GM18861 (cell line): ENCODE results near the gene C2CD5.
A peak's percentile ranks its signal among the peaks of the same experiment; 100 is the strongest.

Experiments
- ATAC-seq: cut with Tn5 transposase; IDR thresholded peaks from one replicate; pipeline ENCODE4 v1.9.1; 2021; ENCODE audit not compliant: unreplicated experiment

Gene C2CD5

DNA sequence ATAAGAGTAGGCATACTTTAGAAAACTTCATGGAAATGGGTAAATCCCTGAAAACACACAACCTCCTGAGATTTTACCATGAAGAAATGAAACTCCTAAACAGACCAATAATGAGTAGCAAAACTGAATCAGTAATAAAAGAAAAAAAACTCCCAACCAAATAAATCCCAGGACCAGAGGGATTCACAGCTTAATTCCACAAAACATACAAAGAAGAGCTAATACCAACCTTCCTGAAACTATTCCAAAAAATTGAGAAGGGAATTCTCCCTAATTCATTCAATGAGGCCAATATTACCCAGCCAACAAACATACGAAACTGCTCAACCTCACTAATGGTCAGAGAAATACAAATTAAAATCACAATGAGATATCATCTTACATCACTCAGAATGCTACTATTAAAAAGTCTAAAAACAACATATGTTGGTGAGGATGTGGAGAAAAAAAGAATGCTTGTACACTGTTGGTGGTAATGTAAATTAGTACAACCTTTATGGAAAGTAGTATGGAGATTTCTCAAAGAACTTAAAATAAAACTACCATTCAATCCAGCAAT, 112.6 kb downstream of the C2CD5 start:
- ATAC-seq = no peak

DNA sequence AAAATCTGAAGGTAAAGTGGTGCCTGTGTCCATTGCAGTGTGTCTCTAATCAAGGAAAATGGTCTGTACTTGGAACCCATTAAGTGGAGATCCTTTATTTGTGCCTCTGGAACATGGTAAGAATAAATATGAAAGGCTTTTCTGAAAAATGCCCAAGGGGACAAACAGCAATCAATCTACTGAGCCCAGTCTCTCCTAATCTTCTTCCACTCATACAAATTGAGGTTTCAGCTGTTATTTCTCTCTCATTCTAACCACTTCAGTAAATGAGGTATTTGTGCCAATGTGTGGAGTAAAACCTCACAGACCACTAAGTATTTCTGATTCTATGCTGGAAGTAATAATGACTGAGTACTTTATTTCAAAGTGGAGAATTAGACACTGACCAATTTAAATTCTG, 127.5 kb downstream of the C2CD5 start:
- no peak for ATAC-seq

DNA sequence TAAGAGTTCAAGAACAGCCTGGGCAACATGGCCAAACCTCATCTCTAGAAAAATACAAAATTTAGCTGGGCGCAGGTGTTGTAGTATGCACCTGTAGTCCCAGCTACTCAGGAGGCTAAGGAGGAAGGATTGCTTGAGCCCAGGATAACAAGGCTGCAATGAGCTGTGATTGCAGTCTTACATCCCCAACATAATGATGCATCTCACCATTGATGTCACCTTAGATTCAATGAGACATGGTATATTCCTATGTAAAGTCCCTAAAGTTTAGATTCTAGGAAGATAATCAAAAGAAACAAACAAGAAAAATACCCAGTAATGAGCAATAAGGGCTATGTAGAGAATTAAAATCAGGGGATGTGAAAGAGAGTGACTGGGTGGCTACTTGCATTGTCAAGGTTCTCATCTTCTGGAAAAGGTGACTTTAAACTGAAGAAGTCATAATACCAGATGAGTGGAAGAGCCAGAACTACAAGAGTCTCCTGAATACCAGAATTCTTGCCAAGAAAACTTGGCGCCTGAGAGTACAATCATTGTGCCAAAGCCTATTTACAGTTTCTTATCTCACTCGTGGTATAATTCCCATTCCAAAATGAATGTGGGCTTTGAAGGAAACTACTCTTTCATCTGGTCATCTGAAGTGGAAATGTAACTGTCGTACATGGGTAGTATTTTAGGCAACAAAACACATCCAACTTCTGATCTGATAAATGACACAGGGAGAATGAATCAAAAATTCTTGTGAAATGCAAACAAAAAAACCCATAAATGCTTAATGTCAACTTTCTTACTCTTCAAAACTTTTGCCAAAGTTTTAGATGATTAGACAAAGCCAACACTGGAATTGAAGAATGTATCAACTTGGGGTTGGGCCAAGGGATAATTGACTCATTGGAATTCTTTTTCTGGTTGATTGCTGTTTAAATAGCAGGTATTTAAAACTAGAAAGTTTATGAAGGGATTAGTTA, 128.7 kb downstream of the C2CD5 start:
- no peak for ATAC-seq

DNA sequence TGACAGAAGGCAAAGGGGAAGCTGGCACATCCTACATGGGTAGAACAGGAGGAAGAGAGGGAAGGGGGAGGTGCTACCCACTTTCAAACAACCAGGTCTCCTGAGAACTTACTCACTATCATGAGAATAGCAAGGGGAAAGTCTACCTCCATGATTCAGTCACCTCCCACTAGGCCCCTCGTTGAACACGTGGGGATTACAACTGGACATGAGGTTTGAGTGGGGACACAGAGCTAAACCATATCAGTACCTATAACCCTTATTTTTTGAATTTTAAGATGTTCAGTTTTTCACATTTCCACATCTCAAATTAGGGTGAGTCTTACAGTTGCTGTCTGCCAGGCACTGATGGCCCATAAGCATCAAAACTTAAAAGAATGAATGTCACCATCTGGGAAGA, 129.6 kb downstream of the C2CD5 start:
- ATAC-seq = no peak

DNA sequence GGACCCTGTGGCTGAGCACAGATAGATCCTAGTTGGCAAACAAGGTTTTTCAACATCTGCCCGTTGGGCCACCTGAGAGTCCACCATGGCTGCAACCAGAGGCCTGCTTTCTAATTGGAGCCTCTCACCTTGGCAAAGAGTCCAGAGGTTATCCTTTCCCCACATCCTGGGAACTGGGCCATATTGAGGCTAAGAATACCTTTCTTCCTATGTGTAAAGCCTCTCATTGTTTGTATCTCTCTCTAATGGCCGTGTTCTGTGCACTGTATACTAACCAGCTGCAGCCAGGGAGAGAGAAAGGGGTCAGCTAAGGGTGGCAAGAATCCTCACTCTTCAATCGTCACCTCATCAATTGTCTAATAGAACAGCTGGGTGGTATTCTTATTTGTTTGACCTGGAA, 130.8 kb downstream of the C2CD5 start:
- ATAC-seq = no peak

DNA sequence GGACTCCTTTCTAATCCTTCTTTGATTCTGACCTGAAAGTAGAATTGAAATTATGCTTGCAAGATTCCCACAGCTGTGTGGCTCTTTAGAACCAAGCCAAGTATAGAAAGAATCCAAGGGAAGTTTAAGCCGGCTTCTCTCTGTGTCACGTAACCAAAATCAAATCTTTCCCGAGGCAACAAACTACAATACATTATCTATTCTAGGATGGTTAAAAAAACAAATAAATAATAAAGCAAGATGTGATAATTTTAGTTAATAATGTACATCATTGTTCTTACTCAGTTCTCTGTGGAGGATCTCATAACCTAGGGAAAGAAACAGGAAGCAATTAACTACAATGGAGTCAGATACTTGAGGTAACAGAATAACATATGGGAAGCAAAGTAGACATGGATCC, 131.8 kb downstream of the C2CD5 start:
- no peak for ATAC-seq

DNA sequence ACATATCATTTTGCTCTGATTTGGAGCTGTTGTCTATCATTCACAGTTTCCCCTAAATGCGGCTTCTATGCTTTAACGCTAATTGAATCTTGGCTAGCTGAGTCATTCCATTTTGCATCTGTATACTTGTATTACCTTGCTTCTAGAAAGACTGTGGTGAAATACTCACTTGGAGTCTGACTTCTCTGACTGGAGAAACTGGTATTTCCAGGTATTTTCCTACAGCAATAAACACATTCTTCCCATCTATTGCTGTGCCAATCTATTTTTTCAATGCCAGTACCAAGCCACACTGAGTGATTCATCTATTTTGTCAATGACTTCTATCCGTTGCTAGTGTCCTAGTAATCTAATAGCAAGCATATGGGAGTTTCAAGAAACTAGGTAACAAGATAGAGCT, 133.9 kb downstream of the C2CD5 start:
- no peak for ATAC-seq

DNA sequence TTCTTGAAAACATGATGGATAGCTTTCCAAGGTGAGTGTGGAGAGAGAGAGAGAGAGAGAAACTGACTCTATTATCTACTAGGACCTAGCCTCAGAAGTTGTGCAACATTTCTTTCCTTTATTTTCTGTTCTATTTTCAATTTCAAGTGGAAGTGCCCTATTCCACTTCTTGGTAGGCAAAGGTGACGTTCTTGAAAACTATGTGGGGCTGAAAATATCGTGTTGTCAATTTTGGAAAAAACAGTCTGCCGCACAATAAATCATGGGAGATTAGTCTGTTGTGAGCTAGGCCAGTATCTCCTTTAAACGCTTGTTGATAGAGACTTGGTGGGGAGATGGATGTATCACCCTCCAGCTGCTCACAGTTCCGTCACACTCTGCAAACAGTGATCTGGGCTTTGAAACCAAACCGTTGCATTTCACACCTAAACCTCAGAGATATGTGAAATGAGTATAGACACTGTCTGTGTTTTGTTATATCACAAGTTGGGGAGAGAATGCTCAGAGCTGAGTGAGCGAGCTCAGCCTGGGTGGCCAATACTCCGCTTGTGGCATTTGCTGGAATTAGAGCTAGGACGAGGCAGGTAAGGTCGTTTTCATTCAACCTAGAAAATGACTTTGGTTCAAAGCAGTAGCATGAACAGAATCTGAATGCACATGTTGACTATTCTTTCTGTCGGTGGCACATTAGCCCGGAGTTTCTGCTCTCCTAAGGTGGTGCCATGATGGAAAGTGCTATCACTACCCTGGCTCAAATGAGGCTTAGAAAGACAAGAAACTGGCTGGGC, 134.8 kb downstream of the C2CD5 start:
- peak; percentile 77 for ATAC-seq

DNA sequence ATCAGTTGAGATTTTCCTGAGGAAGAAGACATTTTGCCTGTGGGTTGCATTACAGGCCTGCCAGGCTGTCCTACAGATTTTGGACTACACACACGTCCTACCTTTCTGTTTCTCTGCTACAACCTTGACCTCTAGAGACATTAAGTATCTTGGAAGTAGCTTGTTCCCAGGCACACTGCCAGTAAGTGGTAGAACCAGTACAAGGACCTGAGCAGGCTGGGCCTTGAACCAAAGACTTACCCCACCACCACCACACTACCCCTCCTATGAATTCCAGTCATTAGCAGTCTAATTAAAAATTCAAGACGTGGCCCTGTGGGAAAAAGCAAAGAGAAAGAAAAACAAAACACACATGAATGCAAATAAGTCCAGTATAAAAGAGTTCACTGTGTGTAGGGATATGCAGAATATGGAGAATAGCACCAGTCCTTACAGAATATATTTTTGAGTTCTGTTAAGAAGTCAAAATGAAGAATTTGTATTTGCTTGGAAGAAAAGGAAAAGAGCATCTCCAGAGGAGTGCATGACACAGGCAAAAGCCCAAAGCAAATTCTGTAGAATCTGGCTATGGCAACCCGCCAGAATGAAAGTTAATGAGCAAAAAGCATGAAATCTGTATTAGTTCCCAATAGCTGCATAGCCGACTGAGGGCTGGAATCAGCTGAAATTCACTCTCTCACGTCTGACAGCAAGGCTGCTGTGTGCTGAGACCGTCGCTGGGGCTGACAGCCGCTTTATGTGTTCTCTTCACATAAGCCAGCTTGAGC, 135.5 kb downstream of the C2CD5 start:
- no peak for ATAC-seq

DNA sequence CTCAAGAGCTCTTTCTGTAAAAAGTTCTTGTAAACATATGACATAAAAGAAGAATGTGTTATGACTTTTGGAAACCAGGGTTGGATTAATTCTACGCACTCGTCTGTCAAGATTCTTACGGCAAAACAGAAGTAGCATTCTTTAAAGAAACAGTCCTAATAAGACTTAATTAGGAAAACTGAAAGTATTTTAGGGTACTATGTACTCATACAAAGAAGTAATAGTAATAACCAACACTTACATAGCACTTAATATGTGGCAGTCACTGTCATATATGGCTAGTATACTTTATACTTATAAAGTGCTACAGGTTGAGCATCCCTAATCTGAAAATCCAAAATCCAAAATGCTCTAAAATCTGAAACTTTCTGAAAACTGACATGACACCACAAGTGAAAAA, 136.9 kb downstream of the C2CD5 start:
- ATAC-seq = no peak

DNA sequence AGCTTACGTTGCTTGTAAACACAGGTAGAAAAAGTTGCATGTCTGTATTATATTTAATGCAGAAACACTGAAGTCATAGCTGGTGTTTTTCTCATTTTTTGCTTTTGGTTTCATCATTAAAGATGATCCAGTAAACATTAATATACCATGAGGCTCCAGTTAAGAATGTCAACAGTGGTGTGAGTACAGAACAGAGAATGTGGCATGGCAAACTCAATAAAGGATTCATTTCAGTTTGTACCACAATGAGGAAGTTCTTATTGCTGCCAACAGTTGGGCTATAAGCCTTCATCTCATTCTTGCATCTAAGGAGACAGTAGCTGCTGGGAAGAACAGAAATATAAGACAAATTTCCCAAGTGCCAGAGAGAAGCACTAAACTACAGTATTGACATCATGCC, 137.7 kb downstream of the C2CD5 start:
- peak; percentile 54 for ATAC-seq

DNA sequence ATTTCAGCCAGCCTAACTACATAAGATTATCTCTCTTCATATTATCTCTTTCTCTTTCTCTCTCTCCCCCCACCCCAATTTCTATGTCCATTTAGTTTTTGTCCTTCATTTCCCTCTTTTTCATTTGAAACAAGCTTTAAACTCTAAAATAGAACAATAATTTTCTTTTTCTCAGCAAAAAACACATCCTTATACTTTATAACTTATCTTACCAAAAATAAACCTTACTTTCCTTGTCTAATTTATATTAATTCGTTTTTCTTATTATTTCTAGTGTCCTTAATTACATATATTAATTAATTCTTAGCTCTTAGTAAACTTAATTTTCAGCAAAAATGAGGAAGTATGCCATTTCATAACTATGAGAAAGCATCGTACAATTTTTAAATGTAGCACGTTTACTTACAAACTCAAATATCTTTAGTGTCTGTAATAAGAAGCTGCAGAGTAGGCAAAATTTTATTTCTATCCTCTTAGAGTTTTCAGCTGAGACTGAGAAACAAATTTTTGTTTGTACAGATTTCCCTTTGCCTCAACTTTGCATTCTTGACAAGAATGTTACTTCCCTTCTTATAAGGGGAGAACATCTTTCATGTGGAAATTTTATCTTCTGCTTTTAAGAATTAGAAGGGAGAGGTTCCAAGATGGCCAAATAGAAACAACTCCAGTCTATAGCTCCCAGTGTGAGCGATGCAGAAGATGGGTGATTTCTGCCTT, 144.7 kb downstream of the C2CD5 start:
- no peak for ATAC-seq
